ENCODE data around the gene RABGAP1L.
"Not testable (repeated sequence)": the region's sequence is repeated elsewhere in the genome, so short reads cannot be mapped to it uniquely, and the experiment has no call there.

Gene RABGAP1L

DNA sequence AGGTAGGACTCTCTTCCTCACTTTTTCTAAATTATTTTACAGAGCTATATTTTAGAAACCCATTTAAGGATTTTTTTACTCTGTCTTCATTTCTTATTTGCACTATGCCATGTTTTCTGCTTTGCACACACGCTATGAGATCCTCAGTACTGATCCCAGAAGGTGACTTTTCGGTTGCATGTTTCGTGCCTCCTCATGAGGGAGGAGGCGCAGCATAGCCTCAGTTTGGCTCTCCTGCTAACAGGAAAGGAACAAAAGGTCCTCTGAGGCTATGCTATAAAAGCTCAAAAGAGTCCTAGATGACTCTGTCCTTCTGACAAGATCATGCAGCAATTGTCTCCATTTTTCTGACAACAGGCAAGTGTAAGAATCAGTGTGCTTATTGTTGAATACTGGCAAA lies 478.2 kb downstream of the RABGAP1L start:
- no peak for TF ChIP-seq CTCF (IDR thresholded peaks at IDR 0.05; ENCODE audit: insufficient read depth, missing control alignments)
- no peak for DNase-seq (ENCODE audit: insufficient read length, low spot score)
- FAIRE-seq, result no peak

DNA sequence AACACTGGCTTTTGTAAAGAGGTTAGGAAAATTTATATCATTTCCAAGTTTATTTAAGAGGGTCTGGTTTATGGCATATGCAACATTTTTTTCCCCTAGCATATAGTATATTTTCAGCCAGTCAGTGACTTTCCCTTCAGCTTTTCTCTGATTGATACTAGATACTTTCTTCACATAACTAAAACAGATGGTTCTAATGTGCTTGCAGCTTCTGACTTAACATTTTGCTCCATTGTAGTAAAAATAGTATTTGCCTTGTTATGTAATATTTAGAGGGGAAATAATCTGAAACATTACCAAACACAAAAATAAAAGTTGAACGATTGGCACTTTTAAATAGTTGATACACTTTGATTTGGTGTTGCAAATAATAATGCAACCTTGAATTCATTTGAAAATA lies 480.1 kb downstream of the RABGAP1L start:
- no peak for TF ChIP-seq CTCF (IDR thresholded peaks at IDR 0.05; ENCODE audit: insufficient read depth, missing control alignments)
- no peak for DNase-seq (ENCODE audit: insufficient read length, low spot score)
- FAIRE-seq, result no peak

GRCh38 chr1:174640783-174641182 lies 481.5 kb downstream of the RABGAP1L start:
- no peak for DNase-seq (ENCODE audit: insufficient read length, low spot score)
- no peak for FAIRE-seq
- no peak for TF ChIP-seq CTCF (IDR thresholded peaks at IDR 0.05; ENCODE audit: insufficient read depth, missing control alignments)

DNA sequence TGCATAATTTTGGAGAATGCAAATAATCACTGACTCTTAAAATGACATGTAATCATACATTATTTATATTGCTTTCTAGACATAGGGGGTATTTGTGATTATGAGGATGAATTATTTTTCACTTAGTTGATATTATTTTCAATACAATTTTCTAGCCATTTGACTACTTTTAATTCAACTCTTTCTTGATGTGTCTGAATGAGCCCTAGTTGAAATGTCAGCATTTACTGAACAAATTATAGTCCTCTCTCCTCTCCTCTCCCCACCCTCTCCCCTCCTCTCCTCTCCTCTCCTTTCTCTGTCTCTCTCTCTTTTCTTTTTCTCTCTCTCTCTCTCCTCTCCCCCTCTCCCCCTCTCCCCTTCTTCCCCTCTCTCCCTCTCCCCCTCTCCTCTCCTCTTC lies 483.1 kb downstream of the RABGAP1L start:
- FAIRE-seq, result no peak
- no peak for DNase-seq (ENCODE audit: insufficient read length, low spot score)
- TF ChIP-seq CTCF (IDR thresholded peaks at IDR 0.05; ENCODE audit: insufficient read depth, missing control alignments), result no peak

GRCh38 chr1:174643206-174643605 lies 483.9 kb downstream of the RABGAP1L start:
- no peak for TF ChIP-seq CTCF (IDR thresholded peaks at IDR 0.05; ENCODE audit: insufficient read depth, missing control alignments)
- FAIRE-seq (peak; percentile 6), DNase-seq (ENCODE audit: insufficient read length, low spot score) (no peak)

DNA sequence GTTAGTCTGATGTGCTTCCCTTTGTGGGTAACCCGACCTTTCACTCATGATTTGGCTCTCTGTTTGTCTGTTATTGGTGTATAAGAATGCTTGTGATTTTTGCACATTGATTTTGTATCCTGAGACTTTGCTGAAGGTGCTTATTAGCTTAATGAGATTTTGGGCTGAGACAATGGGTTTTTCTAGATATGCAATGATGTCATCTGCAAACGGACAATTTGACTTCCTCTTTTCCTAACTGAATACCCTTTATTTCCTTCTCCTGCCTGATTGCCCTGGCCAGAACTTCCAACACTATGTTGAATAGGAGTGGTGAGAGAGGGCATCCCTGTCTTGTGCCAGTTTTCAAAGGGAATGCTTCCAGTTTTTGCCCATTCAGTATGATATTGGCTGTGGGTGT lies 490.3 kb downstream of the RABGAP1L start:
- not testable (repeated sequence) for DNase-seq (ENCODE audit: insufficient read length, low spot score); FAIRE-seq

DNA sequence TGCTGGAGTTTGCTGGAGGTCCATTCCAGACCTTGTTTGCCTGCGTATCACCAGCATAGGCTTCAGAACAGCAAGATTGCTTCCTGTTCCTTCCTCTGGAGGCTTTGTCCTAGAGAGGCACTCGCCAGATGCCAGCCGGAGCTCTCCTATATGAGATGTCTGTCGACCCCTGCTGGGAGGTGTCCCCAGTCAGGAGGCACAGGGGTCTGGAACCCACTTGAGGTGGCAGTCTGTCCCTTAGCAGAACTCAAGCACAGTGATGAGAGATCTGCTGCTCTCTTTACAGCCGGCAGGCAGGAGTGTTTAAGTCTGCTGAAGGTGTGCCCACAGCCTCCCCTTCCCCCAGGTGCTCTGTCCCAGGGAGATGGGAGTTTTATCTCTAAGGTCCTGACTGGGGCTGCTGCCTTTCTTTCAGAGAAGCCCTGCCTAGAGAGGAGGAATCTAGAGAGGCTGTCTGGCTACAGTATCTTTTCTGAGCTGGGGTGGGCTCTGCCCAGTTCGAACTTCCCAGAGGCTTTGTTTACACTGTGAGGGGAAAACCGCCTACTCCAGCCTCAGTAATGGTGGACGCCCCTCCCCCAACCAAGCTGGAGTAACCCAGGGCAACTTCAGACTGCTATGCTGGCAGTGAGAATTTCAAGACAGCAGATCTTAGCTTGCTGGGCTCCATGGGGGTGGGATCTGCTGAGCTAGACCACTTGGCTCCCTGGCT lies 493.4 kb downstream of the RABGAP1L start:
- DNase-seq (ENCODE audit: insufficient read length, low spot score) (no peak), FAIRE-seq (no peak)
- no peak for TF ChIP-seq CTCF (IDR thresholded peaks at IDR 0.05; ENCODE audit: insufficient read depth, missing control alignments)

- no peak for TF ChIP-seq CTCF (IDR thresholded peaks at IDR 0.05; ENCODE audit: insufficient read depth, missing control alignments)
- FAIRE-seq, result no peak
Observed at GRCh38 chr1:174654560-174654959, 495.2 kb downstream of the RABGAP1L start.

More at GRCh38 chr1:174654560-174654959, 495.2 kb downstream of the RABGAP1L start:
- DNase-seq (ENCODE audit: insufficient read length, low spot score), result no peak
